NCI-H146 treated with DMSO at 0.1 percent for 48 hours (cell line): ENCODE measurements around the gene ITGB7.

Experiments used
- DNase-seq: peaks from one replicate; lab custom pipeline; 2025; ENCODE audit not compliant: unreplicated experiment; lab: John Stamatoyannopoulos, UW

Gene ITGB7

GRCh38 chr12:53231921-53232645 lies 25.0 kb upstream of the ITGB7 start, which contains the start of gene RARG:
TSS of gene RARG (minus strand) at chr12:53232209. CDS start at chr12:53227545, 4,664 bp downstream.
- DNase-seq = no peak

GRCh38 chr12:53231671-53231920 lies 24.5 kb upstream of the ITGB7 start:
- DNase-seq = no peak

GRCh38 chr12:53230108-53230845 lies 23.2 kb upstream of the ITGB7 start:
- no peak for DNase-seq

GRCh38 chr12:53229454-53229853 lies 22.4 kb upstream of the ITGB7 start:
- no peak for DNase-seq

GRCh38 chr12:53227836-53228235 lies 20.8 kb upstream of the ITGB7 start:
- no peak for DNase-seq

GRCh38 chr12:53227341-53227740 lies 20.3 kb upstream of the ITGB7 start:
- no peak for DNase-seq

GRCh38 chr12:53226815-53227214 lies 19.8 kb upstream of the ITGB7 start:
- no peak for DNase-seq

GRCh38 chr12:53225635-53226424 lies 18.8 kb upstream of the ITGB7 start:
- DNase-seq = no peak

GRCh38 chr12:53224897-53225634 lies 18.0 kb upstream of the ITGB7 start:
- no peak for DNase-seq

GRCh38 chr12:53224061-53224896 lies 17.2 kb upstream of the ITGB7 start:
- DNase-seq = no peak

- no peak for DNase-seq
Measured at GRCh38 chr12:53223389-53224060, 16.5 kb upstream of the ITGB7 start.

GRCh38 chr12:53222806-53223261 lies 15.8 kb upstream of the ITGB7 start:
- no peak for DNase-seq

- no peak for DNase-seq
Measured at GRCh38 chr12:53222170-53222721, 15.2 kb upstream of the ITGB7 start.

GRCh38 chr12:53221203-53222080 lies 14.4 kb upstream of the ITGB7 start:
- DNase-seq = no peak

GRCh38 chr12:53220694-53221202 lies 13.7 kb upstream of the ITGB7 start:
- peak; percentile 82 for DNase-seq

GRCh38 chr12:53219956-53220693 lies 13.1 kb upstream of the ITGB7 start:
- no peak for DNase-seq

- no peak for DNase-seq
Measured at GRCh38 chr12:53219292-53219955, 12.4 kb upstream of the ITGB7 start.
